ENCODE results near the gene COL4A4.

Gene COL4A4

DNA sequence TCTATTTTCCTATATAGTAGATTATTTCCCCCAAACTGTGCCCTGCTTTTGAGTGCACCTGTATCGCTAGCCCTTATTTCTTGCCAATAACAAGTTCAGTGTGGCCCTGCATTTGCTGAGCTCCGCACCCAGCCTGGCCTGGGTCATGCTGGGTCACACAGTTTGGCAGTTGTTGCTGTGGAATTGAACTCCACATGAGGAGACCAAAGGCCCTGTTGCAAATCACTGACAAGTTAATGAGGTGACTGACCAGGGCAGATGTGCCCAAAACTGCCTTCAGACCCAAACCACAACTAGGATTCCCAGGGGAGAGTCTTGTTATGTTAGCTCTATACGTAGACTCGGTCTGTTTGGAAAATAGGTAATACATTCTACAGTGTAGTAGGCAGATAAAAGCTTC lies 31.0 kb downstream of the COL4A4 start:
- no peak for TF ChIP-seq CTCF (conservative IDR thresholded peaks at IDR 0.05)
- H3K27ac ChIP-seq, result no peak overlapping the region

DNA sequence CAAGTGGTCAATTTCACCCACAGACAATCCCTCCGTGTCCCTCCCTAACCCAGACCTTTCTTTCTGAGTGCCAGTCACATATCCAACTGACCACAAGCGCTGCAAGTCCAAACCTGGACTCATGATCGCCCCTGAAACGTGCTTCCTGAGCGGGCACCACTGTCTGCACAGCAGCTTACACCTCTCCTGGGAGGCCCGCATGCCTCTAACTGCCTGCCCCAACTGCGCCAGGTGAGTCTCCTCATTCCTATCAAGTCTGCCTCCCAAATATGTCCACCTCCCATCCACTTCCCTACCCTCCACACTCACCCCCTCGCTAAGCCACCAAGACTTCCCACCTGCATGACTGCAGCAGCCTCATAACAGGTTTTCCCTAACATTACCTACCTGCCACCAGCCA lies 33.4 kb downstream of the COL4A4 start:
- no peak overlapping the region for H3K27ac ChIP-seq
- TF ChIP-seq CTCF (conservative IDR thresholded peaks at IDR 0.05), result no peak

DNA sequence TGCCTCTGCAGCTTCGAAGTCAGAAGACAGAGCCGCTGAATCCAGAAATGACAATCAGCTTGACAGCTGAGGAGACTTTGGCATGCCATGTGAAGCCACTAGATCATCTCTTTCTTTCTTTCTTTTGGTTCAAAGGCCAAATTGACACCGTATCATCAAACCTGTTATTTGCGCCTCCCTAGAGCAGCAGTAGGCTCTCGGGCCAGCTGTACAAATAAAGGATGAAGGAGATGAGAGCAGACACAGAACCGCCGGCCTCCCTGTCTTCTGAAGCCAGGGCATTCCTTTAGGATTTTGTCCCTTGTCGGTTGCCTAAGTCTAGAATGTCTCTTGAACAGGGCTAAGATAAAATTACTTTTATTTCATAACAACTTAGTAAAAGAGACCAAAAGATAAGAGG lies 36.8 kb downstream of the COL4A4 start:
- H3K27ac ChIP-seq, result no peak overlapping the region
- TF ChIP-seq CTCF (conservative IDR thresholded peaks at IDR 0.05), result no peak

DNA sequence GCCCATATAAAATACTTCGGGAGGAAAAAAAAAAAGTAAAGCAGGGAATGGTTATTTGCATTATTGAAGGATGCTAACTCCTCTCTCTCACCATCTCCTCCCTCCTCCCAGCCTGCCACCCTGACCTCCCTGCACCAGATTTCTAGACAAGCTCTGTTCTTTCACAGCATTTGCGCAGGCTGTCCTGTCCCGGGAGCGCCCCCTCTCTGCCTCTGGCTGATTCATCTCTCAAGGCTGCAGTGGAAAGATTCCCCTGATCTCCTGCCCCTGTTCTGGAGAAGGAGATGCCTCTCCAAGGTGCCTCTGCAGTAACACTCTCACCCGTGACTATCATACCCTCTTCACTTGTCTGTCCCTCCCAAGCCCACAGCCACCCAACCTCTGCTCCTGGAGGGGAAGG lies 38.5 kb downstream of the COL4A4 start:
- TF ChIP-seq CTCF (conservative IDR thresholded peaks at IDR 0.05), result no peak
- no peak overlapping the region for H3K27ac ChIP-seq

- no peak for TF ChIP-seq CTCF (conservative IDR thresholded peaks at IDR 0.05)
These were observed 39.2 kb downstream of the COL4A4 start for GRCh38 chr2:227124811-227125210.

DNA sequence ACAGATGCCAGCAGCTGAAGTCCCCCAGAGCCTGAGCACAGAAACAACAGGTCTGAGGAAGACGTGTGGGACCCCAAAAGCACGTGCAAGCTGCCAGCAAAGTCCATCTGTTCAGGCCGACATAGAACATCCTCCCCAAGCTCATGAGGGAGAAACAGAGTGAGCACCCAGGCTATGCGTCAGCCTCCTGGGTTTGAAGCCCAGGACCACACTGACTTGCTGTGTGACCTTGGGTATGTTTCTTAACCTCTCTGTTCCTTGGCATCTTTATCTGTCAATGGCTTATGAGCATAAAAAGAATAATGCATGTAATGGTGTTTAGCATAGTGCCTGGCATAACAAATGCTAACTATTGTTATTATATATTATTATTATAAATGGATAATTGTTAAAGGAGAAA lies 40.3 kb downstream of the COL4A4 start:
- TF ChIP-seq CTCF (conservative IDR thresholded peaks at IDR 0.05), result no peak
- H3K27ac ChIP-seq, result no peak overlapping the region

More at GRCh38 chr2:227124811-227125210, 39.2 kb downstream of the COL4A4 start:
- H3K27ac ChIP-seq, result no peak overlapping the region

DNA sequence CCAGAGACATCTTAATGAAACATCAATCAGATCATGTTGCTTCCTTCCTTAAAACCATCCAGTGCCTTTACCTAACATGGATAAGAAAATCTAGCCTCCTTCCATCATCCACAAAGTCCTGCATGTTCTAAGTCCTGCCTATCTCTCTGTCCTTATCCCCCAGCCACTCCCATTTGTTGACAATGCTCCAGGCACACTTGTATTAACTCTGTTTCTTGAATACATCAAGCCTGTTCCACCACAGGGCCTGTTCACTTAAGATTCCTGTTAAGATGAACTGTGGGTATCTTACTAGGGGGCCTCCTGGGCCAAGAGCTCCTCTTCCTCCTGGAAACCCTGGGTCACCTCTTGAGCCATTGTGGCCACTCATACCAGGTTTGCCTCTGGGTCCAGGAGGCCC lies 45.7 kb downstream of the COL4A4 start:
- no peak for TF ChIP-seq CTCF (conservative IDR thresholded peaks at IDR 0.05)

DNA sequence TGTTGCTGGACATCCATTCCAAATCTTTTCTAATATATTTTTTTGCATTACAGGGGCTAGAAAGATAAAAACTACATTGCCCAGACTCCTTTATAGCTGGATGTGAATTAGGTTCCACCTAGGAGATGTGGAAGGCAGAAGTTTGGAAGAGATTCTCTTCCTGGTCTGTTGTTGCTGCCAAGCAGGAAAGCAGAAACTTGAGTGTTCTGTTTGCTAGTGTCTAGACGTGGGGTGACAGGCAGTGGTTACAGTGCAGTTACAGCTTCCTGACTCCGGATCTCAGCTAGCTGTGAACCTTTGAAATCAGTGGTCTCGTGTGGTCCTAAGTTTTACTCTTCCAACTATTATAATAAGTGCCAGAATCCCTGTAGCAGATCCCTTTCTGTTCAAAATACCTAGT lies 46.2 kb downstream of the COL4A4 start:
- no peak overlapping the region for H3K27ac ChIP-seq
- TF ChIP-seq CTCF (conservative IDR thresholded peaks at IDR 0.05), result no peak

More for the DNA sequence above, 45.7 kb downstream of the COL4A4 start:
- H3K27ac ChIP-seq, result no peak overlapping the region

All from VCaP (cell line).